KOPT-K1 (cell line): ENCODE results near the gene CYP2A7.
"Not testable (repeated sequence)": the region's sequence is repeated elsewhere in the genome, so short reads cannot be mapped to it uniquely, and the experiment has no call there.

ENCODE experiments used
- H3K27ac ChIP-seq: fragments of 200-600 bp; sonication (generic); 2 replicates; pipeline ENCODE4 v1.5.1; 2016; ENCODE audit warnings: antibody characterized with exemption, mild to moderate bottlenecking, low read depth, low read length; ENCODE audit not compliant: poor library complexity, severe bottlenecking
- H3K36me3 ChIP-seq: fragments of 200-600 bp; sonication (generic); 2 replicates; pipeline ENCODE4 v1.5.1; 2017; ENCODE audit warnings: antibody characterized with exemption, mild to moderate bottlenecking, low read length, moderate library complexity; ENCODE audit not compliant: insufficient read depth
- H3K9me3 ChIP-seq: fragments of 200-600 bp; sonication (generic); 2 replicates; pipeline ENCODE4 v1.5.1; 2017; ENCODE audit warnings: antibody characterized with exemption, low read length, mild to moderate bottlenecking; ENCODE audit not compliant: insufficient read depth, poor library complexity, severe bottlenecking

The CYP2A7 gene

GRCh38 chr19:40906512-40906911 is 24.5 kb upstream of the CYP2A7 start:
- Histone ChIP-seq H3K9me3 (no peaks in the 10 kb centered on the region), H3K27ac (no peak overlapping the region), H3K36me3 (no peaks in the 10 kb centered on the region)

DNA sequence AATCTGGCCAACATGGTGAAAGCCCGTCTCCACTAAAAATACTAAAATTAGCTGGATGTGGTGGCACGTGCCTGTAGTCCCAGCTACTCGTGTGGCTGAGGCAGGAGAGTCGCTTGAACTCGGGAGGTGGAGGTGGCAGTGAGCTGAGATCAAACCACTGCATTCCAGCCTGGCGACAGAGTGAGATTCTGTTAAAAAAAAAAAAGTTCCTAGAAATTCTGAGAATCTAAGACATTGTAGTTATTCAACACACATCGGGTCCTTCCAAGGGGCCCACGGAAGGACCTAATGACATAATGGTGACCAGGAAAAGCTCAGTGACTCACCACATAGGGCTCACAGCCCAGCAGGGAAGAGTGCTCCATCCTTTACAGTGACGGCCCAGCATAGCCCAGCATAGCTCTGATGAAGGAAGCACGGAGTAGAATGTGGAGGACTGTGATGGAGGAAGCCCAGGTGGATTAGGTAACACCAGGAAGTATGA is 22.7 kb upstream of the CYP2A7 start:
- H3K36me3 ChIP-seq, H3K27ac ChIP-seq: not testable (repeated sequence)

DNA sequence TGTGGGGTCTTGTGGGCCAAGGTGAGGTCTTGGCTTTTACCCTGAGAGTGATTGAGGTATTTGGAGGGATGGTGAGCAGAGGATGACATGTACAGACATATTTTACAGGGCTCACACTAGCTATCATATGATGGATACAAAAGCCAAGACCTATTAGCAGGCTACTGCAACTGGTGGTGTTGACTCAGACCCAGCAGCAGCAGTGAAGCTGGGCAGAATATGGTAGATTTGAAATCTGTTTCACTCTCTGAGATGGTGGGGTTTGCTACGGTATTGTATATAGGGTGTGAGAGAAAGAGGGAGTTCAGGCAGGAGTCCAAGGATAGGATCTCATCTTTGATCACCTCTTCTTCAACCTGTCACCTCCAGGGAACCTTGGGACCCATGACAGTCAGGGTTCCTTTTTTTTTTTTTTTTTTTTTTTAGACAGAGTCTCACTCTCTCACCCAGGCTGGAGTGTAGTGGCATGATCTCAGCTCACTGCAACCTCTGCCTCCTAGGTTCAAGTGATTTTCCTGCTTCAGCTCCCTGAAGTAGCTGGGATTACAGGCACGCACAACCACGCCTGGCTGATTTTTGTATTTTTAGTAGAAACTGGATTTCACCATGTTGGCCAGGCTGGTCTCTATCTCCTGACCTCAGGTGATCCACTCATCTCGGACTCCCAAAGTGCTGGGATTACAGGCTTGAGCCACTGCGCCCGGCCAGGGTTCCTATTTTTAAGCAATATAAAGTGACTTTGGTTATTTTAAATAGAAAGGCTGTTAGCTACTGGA is 20.1 kb upstream of the CYP2A7 start:
- not testable (repeated sequence) for H3K27ac ChIP-seq, H3K36me3 ChIP-seq, H3K9me3 ChIP-seq

More for the DNA sequence above, 22.7 kb upstream of the CYP2A7 start:
- H3K9me3 ChIP-seq = not testable (repeated sequence)

- H3K27ac ChIP-seq, H3K9me3 ChIP-seq, H3K36me3 ChIP-seq: not testable (repeated sequence)
Measured at GRCh38 chr19:40900521-40900920, 18.5 kb upstream of the CYP2A7 start.

DNA sequence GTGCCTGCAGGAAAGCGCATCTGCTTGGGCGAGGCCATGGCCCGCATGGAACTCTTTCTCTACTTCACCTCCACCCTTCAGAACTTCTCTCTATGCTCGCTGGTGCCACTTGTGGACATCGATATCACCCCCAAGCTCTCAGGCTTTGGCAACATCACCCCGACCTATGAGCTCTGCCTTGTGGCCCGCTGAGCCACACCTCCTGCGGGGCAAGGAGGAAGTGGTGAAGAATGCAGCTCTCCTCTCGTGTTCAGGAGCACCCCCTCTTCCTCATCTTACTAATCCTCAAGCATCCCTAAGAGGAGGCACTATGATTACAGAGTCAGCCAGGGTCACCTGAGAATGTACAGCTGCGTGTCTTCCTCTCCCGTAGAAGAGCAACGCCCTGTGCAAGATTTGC is 17.9 kb upstream of the CYP2A7 start:
- not testable (repeated sequence) for H3K27ac ChIP-seq, H3K9me3 ChIP-seq, H3K36me3 ChIP-seq

GRCh38 chr19:40896843-40897789 is 15.1 kb upstream of the CYP2A7 start:
- not testable (repeated sequence) for H3K27ac ChIP-seq, H3K36me3 ChIP-seq, H3K9me3 ChIP-seq

GRCh38 chr19:40896418-40896796 is 14.4 kb upstream of the CYP2A7 start:
- Histone ChIP-seq H3K27ac (no peak overlapping the region), H3K36me3 (no peaks in the 10 kb centered on the region), H3K9me3 (no peaks in the 10 kb centered on the region)

DNA sequence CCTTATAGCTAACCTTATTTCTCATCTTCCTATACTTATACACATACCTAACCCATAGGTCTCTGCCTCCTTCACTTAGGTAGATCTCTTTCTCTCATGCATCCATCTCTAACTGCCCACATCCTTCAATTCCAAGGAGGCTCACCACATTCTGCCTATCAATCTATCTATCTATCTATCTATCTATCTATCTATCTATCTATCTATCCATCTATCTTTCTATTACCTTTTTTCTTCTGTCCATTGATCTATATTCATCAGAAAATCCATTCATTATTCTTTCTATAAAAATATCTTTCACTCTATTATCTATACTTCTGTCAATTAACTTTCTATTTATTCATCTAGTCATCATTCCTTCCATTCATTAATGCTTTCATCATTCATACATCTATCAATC is 11.1 kb upstream of the CYP2A7 start:
- no peak overlapping the region for H3K27ac ChIP-seq
- H3K36me3 ChIP-seq = no peaks in the 10 kb centered on the region
- no peaks in the 10 kb centered on the region for H3K9me3 ChIP-seq

DNA sequence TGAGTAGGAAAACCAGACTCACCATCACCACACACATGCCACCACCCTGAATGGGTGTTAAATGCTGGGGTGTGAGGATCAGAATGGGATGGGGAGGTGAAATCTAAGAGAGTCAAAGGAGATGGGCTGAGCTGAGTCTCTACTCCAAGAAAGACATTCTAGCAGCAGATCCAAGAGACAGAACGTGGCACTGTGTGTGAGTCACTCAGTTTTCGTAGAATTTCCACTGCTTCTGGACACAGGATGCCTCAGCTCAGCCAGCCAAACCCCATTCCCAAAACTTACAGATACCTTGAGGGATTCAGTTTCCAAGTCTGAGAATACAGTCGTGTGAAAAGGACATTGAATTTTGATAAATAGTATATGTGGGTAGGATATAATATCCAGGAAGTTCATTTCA is 7.3 kb upstream of the CYP2A7 start:
- H3K27ac ChIP-seq = no peak overlapping the region
- H3K9me3 ChIP-seq = no peaks in the 10 kb centered on the region
- no peaks in the 10 kb centered on the region for H3K36me3 ChIP-seq

- Histone ChIP-seq H3K27ac (no peak overlapping the region), H3K36me3 (no peaks in the 10 kb centered on the region), H3K9me3 (no peaks in the 10 kb centered on the region)
Measured at GRCh38 chr19:40888191-40888590, 6.2 kb upstream of the CYP2A7 start.

- H3K9me3 ChIP-seq, H3K36me3 ChIP-seq, H3K27ac ChIP-seq: not testable (repeated sequence)
Measured at GRCh38 chr19:40884187-40884931, 2.3 kb upstream of the CYP2A7 start.

DNA sequence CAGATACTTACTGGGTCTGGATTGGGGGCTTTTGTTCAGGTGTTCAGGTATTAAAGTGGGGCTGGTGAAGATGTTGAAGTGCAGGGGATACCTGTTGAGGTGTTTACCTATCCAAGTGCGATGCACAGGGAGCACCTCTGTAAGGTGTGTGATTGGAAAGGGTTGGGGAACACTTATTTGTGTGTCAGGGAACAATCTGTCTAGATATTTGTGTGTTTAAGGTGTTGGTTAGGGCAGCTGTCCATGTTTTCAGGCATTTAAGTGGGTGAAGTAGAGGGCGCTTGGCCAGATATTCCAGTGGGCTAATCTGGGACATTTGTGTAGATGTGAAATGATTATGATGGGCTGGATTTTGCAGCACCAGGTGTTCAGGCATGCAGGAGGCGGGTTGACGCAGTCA is 2.7 kb downstream of the CYP2A7 start:
- H3K9me3 ChIP-seq, H3K36me3 ChIP-seq, H3K27ac ChIP-seq: not testable (repeated sequence)

- H3K36me3 ChIP-seq, H3K9me3 ChIP-seq, H3K27ac ChIP-seq: not testable (repeated sequence)
Measured at GRCh38 chr19:40875526-40875951, 6.5 kb downstream of the CYP2A7 start.

GRCh38 chr19:40874874-40875273 is 7.2 kb downstream of the CYP2A7 start:
- H3K9me3 ChIP-seq, H3K27ac ChIP-seq, H3K36me3 ChIP-seq: not testable (repeated sequence)

DNA sequence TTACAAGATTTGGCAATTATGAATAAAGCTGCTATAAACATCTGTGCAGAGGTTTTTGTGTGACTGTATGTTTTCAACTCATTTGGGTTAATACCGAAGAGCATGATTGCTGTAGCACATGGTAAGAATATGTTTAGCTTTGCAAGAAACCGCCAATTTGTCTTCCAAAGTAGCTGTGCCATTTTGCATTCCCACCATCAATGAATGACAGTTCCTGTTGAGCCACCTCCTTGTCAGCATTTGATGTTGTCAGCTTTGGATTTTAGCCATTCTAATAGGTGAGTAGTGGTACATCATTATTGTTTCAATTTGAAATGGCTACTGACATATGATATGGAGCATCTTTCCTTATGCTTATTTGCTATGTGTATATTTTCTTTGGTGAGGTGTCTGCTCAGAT is 8.2 kb downstream of the CYP2A7 start:
- H3K9me3 ChIP-seq, H3K27ac ChIP-seq, H3K36me3 ChIP-seq: not testable (repeated sequence)
